Measurements from ENCODE around the gene SVEP1. TPM values are rescaled to one million over a fixed set of nuclear protein-coding genes. Genes with fewer than 3 reads are reported as not detected.

Gene SVEP1
- total RNA-seq, 2 donors from 2014 or later, result 12.7 to 20.0 TPM

DNA sequence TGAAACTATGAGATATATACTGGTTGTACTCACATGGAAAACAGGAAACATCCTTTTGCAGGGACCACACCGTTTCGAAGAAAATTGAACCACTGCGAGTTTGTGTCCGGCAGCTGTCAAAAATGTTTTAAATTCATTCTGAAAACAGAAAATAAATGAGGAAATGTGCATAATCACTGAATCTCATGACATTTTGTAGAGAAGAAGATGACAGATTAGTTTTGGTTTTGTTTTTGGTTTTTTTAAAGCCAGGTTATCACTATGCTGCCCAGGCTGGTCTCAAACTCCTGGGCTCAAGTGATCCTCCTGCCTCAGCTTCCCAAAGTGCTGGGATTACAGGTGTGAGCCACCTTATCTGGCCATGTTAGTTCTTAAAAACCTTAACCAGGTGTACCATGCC lies 245.4 kb downstream of the SVEP1 start:
- no peaks in the 10 kb centered on the region for H3K9me3 ChIP-seq
- H3K36me3 ChIP-seq, result no peaks in the 10 kb centered on the region
- no peak overlapping the region for H3K27ac ChIP-seq
- no peak overlapping the region for H3K4me3 ChIP-seq
- H3K27me3 ChIP-seq, result no peaks in the 10 kb centered on the region
- no peaks in the 10 kb centered on the region for H3K4me1 ChIP-seq
- DNase-seq (ENCODE audit: low spot score), result no peak
- TF ChIP-seq, protein P1, sequence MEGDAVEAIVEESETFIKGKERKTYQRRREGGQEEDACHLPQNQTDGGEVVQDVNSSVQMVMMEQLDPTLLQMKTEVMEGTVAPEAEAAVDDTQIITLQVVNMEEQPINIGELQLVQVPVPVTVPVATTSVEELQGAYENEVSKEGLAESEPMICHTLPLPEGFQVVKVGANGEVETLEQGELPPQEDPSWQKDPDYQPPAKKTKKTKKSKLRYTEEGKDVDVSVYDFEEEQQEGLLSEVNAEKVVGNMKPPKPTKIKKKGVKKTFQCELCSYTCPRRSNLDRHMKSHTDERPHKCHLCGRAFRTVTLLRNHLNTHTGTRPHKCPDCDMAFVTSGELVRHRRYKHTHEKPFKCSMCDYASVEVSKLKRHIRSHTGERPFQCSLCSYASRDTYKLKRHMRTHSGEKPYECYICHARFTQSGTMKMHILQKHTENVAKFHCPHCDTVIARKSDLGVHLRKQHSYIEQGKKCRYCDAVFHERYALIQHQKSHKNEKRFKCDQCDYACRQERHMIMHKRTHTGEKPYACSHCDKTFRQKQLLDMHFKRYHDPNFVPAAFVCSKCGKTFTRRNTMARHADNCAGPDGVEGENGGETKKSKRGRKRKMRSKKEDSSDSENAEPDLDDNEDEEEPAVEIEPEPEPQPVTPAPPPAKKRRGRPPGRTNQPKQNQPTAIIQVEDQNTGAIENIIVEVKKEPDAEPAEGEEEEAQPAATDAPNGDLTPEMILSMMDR (IDR thresholded peaks at IDR 0.05), result no peak

DNA sequence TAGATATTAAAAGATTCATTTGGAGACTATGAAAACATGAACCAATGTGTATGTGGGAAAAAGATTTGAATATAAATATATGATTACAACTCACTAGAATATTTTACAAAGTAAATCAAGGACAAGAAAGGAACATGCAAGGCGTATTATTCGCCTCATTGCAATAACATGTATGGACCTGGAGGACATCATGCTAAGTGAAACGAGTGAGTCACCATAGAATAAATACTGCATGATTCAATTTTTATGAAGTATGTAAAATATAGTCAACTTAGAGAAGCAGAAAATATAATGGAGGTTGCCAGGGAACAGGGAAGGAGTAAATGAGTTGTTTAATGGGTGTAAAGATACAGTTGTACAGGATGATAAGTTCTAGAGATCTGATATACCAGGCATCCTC lies 246.8 kb downstream of the SVEP1 start:
- Histone ChIP-seq H3K9me3 (no peaks in the 10 kb centered on the region), H3K4me1 (no peaks in the 10 kb centered on the region), H3K36me3 (no peaks in the 10 kb centered on the region), H3K27ac (no peak overlapping the region), H3K27me3 (no peaks in the 10 kb centered on the region), H3K4me3 (no peak overlapping the region)
- TF ChIP-seq, protein P1 (IDR thresholded peaks at IDR 0.05), result no peak
- no peak for DNase-seq (ENCODE audit: low spot score)

DNA sequence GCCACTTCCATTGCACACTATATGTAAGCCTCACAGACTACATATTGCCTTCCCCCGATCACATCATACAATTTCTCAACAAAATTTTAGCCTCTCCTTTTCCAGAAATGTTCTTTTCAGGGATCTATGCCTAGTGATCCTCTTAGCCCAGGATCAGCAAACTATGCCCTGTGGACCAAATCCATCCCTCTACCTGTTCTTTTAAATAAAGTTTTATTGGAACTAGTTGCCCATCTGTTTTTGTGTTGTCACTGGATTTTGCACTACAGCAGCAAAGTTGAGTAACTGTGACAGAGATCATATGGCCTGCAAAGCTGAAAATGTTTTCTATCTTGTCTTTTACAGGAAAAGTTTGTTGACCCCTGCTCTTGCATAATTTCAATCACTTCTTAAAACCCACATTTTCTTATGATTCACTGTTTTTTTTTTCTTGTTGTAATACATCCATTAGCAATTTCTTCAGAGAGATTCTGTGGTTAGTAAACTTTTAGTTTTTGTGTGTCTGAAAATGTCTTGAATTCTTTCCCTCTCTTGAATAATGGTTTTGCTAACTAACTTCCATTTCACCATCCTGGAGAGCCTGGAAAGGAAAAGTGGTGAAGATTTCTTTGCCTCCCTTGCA lies 248.9 kb downstream of the SVEP1 start:
- Histone ChIP-seq H3K27ac (no peak overlapping the region), H3K27me3 (no peaks in the 10 kb centered on the region), H3K36me3 (no peaks in the 10 kb centered on the region), H3K9me3 (no peaks in the 10 kb centered on the region), H3K4me3 (no peak overlapping the region), H3K4me1 (no peaks in the 10 kb centered on the region)
- no peak for DNase-seq (ENCODE audit: low spot score)
- TF ChIP-seq, protein P1 (IDR thresholded peaks at IDR 0.05), result no peak

DNA sequence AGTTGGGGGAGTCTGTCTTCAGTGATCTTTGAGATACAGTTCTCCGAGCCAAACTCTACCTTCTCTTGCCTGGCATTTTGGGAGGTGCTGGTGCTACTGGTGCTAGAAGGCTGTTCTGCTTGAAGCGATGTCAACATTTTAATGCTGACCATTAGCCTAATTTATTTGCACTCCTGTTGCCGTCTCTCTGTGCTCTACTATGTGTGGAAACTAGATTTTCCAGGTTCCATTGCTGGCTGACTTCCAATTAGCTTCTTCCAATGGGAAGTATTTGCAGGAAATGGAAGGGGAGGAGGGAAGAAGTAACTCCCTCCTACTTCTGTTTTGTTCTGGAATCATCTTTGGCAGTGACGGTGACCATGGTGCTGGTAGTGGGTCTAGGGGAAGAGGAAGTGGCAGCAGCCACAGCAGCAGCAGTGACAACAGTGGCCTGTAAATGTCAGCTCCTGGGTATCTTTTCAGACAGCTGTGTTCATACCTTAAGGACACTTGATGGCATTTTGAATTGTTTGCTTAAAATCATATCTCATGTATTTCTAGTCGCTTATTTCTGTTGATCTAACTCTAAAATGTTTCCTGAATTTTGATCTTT lies 249.8 kb downstream of the SVEP1 start:
- TF ChIP-seq, protein P1 (IDR thresholded peaks at IDR 0.05), result no peak
- Histone ChIP-seq H3K4me1 (no peaks in the 10 kb centered on the region), H3K27ac (no peak overlapping the region), H3K36me3 (no peaks in the 10 kb centered on the region), H3K9me3 (no peaks in the 10 kb centered on the region), H3K27me3 (no peaks in the 10 kb centered on the region), H3K4me3 (no peak overlapping the region)
- DNase-seq (ENCODE audit: low spot score), result no peak

DNA sequence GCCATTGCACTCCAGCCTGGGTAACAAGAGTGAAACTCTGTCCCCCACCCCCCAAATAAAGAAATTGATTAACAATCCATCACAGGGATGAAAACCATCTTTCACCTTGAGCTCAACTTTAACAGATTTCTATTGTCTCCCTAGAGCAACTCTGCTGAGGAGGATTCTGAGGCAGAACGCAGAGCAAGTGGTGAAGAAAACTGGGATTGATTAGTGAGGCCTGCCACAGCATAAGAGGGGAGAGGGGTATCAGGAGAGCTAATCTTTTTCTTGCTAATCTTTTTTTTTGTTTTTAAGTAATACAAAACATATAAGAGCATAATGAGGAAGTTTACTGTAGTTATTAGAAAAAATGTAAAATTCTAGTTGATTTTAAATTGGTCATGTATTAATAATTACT lies 250.8 kb downstream of the SVEP1 start:
- TF ChIP-seq, protein P1 (IDR thresholded peaks at IDR 0.05), result no peak
- Histone ChIP-seq H3K27me3 (no peaks in the 10 kb centered on the region), H3K36me3 (no peaks in the 10 kb centered on the region), H3K27ac (no peak overlapping the region), H3K9me3 (no peaks in the 10 kb centered on the region), H3K4me1 (no peaks in the 10 kb centered on the region), H3K4me3 (no peak overlapping the region)
- no peak for DNase-seq (ENCODE audit: low spot score)

DNA sequence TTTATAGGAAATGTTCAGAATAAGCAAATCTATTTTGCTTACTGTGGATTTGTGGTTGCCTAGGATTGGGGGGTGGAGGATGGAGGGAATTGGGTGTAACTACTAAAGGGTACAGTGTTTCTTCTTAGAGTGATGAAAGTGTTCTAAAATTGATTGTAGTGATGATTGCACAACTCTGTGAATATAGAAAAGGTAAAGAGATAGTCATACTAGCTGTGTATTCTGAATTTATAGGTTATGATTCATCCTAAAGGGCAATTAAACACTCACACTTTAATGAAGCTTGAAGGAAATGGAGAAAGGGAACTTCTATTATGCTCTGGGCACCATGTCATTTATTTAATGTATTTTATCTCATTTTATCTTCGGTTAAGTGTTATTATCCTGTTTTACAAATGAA lies 251.8 kb downstream of the SVEP1 start:
- Histone ChIP-seq H3K27me3 (no peaks in the 10 kb centered on the region), H3K36me3 (no peaks in the 10 kb centered on the region), H3K27ac (no peak overlapping the region), H3K9me3 (no peaks in the 10 kb centered on the region), H3K4me1 (no peaks in the 10 kb centered on the region), H3K4me3 (no peak overlapping the region)
- no peak for DNase-seq (ENCODE audit: low spot score)
- TF ChIP-seq, protein P1 (IDR thresholded peaks at IDR 0.05), result no peak

Measured in right atrium auricular region (tissue), 2 donors.